ENCODE results near the gene USP49. TPM values are rescaled to one million over a fixed set of nuclear protein-coding genes. Genes with fewer than 3 reads are reported as not detected.

Gene USP49
- total RNA-seq, 1 experiment from 2014 or later: 2.1 TPM

Small RNAs within 50 kb of the gene (small RNA-seq; reads per million reads assigned to genes)
- not detected for gene AL365205.2
- not detected for gene AL365205.3
- gene RF00019: not detected
- not detected for gene RF00393

Other genes with a start within 250 kb of the USP49 start
- gene TFEB, start 159.8 kb downstream of the USP49 start, total RNA-seq (2014; rRNA removed; shearing (Covaris generic)): 4.5 and 5.5 TPM in 2 replicates
- gene PGC, start 148.0 kb downstream of the USP49 start, total RNA-seq (2014; rRNA removed; shearing (Covaris generic)): not detected in 2 replicates
- 1.5 and 1.9 TPM in 2 replicates for gene FRS3, start 115.5 kb downstream of the USP49 start, total RNA-seq (2014; rRNA removed; shearing (Covaris generic))
- gene PRICKLE4, start 114.6 kb downstream of the USP49 start, total RNA-seq (2014; rRNA removed; shearing (Covaris generic)): 0.39 TPM in 1 of 2 replicates, not detected in the other
- gene TOMM6, start 107.7 kb downstream of the USP49 start, total RNA-seq (2014; rRNA removed; shearing (Covaris generic)): 246 and 250 TPM in 2 replicates
- 23.7 and 24.2 TPM in 2 replicates for gene MED20, start 25.8 kb upstream of the USP49 start, total RNA-seq (2014; rRNA removed; shearing (Covaris generic))
- 38.4 and 60.0 TPM in 2 replicates for gene BYSL, start 26.1 kb upstream of the USP49 start, total RNA-seq (2014; rRNA removed; shearing (Covaris generic))
- gene CCND3, start 46.4 kb upstream of the USP49 start, total RNA-seq (2014; rRNA removed; shearing (Covaris generic)): 44.5 and 53.6 TPM in 2 replicates
- gene TAF8, start 155.1 kb upstream of the USP49 start, total RNA-seq (2014; rRNA removed; shearing (Covaris generic)): 18.4 and 21.1 TPM in 2 replicates
- not detected in 2 replicates for gene C6orf132, start 247.2 kb upstream of the USP49 start, total RNA-seq (2014; rRNA removed; shearing (Covaris generic))